Jurkat, Clone E6-1 (cell line): Measurements from ENCODE around the gene APOBEC2.

Source experiments
- DNase-seq: peaks from one replicate; pipeline ENCODE4 v3.0.0-alpha.2; 2011; ENCODE audit warnings: low read depth, low spot score
- H3K4me3 ChIP-seq: 2 replicates; pipeline ENCODE4 v1.5.1; 2011; ENCODE audit warnings: mild to moderate bottlenecking, low read length, control low read depth, moderate library complexity

The APOBEC2 gene

GRCh38 chr6:41075651-41076626, 22.9 kb downstream of the APOBEC2 start:
- no peak overlapping the region for H3K4me3 ChIP-seq
- no peak for DNase-seq

DNA sequence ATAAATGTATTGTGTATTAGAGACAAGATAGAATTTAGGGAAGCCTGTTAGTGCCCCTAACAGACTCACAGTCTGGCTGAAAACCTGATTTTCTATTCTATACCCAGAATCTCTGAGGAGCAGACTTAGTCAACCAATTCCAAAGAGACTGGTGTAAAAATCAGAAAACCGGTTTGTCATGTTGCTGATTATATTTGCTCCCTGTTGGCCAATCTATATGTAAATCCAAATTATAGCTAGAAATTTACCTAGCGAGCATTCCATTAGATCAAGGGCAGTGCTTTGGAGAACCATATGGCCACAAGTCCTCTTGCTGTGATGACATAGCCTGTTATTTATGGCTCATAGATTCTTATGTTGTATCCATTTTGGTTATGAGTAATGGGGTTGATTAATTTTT, 24.5 kb downstream of the APOBEC2 start:
- no peak for DNase-seq
- H3K4me3 ChIP-seq = no peak overlapping the region

DNA sequence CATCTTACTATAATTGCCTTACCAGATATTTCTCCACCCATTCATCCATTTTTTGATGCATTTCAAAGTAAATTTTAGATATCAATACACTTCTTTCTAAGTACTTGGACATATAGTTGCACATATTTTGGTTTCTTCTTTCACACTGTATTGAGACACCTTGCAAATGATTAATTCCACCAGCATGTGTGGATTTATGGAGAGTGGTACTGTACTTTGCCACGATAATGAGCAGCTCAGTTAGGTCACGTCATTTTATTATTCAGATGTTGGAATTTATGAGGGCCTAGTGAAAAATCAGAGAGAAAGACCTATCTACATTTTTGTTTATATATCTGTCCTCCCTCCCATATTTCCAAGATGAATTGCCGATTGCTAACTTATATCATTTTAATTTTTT, 25.1 kb downstream of the APOBEC2 start:
- H3K4me3 ChIP-seq = no peak overlapping the region
- no peak for DNase-seq

- H3K4me3 ChIP-seq = no peak overlapping the region
- no peak for DNase-seq
Observed at GRCh38 chr6:41079080-41079479, 26.1 kb downstream of the APOBEC2 start.

DNA sequence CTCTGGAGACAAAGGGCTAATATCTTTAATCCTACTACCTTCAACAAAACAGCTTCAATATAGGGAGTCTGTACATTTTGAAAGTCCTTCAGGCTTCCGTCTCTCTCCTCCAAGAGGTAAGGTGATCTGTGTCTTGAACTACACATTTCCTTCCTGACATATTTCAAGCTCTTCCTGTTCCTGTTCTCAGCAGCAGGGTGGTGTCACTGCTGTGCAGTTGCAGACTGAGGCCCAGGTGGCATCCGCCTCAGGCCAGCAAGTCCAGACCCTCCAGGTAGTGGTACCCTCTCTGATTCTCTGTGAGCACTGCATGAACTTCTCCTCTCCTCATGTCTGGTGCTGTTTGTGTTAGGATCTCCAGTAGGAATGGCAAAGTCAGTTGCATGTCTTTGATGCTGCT, 27.6 kb downstream of the APOBEC2 start:
- DNase-seq = no peak
- H3K4me3 ChIP-seq = no peak overlapping the region

DNA sequence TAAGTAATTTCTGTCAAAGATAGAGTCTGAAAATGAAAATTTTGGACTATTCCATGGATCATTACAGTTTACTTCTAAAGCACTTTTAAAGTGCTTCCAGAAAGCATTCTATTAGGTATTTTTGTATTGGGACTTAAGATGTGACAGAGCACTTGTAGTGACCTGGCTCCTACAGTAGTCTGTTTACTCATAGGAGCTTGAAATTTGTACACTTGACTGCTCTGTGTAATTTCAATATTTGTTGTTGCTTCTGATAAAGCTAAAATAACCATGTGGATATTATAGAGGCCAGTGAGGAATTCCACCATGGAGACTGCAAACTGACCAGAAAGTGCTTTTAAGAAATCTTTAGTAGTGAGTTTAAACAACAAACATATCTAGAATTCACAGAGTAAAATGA, 30.1 kb downstream of the APOBEC2 start:
- no peak for DNase-seq
- no peak overlapping the region for H3K4me3 ChIP-seq

DNA sequence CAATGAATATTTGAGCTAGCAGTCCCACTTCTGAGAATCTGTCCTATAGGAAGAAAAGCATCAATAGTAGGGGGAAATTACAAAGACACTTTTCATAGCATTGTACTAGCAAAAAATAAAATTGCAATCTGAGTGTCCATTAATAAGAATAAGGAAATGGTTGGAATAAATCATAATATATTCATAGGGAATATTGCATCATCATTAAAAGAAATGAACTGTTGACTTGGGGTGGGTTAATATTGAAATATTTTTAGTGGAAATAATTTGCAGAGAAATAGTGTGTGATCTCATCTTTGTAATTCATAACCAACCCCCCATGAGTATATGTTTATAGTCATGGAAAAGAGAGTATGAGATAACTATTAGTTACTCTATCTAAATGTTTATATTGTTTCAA, 32.2 kb downstream of the APOBEC2 start:
- no peak overlapping the region for H3K4me3 ChIP-seq
- DNase-seq = no peak

DNA sequence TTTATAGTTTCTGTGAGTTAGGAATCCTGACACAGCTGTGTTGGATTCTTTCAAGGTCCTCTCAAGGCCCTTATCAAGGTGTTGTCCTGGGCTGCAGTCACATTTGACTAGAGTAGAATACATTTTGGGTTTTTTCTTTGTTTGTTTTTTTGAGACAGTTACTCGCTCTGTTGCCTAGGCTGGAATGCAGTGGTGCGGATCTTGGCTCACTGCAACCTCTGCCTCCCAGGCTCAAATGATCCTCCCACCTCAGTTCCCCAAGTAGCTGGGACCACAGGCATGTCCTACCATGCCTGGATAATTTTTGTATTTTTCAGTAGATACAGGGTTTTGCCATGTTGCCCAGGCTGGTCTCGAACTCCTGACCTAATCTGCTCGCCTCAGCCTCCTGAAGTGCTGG, 35.4 kb downstream of the APOBEC2 start:
- DNase-seq = no peak
- H3K4me3 ChIP-seq = no peak overlapping the region

- no peak for DNase-seq
- H3K4me3 ChIP-seq = no peak overlapping the region
Observed at GRCh38 chr6:41090841-41091761, 38.1 kb downstream of the APOBEC2 start.

GRCh38 chr6:41092421-41093140, 39.6 kb downstream of the APOBEC2 start:
- DNase-seq = no peak
- no peak overlapping the region for H3K4me3 ChIP-seq

DNA sequence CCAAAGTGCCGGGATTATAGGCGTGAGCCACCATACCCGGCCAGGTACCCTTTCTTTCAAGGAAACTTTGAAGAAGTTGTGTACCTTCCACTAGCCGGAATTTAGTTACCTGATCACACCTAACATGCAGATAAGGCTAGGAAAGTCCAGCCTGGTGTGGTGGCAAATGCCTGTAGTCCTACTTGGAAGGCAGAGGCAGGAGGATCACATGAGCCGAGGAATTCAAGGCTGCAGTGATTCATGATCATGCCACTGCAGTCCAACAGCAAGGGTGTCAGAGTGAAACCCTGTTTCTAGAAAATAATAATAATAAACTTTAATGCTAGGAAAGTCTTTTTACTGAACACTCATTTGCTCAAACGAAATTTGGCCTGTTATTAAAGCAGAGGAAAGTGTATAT, 40.7 kb downstream of the APOBEC2 start:
- no peak overlapping the region for H3K4me3 ChIP-seq
- DNase-seq = no peak

DNA sequence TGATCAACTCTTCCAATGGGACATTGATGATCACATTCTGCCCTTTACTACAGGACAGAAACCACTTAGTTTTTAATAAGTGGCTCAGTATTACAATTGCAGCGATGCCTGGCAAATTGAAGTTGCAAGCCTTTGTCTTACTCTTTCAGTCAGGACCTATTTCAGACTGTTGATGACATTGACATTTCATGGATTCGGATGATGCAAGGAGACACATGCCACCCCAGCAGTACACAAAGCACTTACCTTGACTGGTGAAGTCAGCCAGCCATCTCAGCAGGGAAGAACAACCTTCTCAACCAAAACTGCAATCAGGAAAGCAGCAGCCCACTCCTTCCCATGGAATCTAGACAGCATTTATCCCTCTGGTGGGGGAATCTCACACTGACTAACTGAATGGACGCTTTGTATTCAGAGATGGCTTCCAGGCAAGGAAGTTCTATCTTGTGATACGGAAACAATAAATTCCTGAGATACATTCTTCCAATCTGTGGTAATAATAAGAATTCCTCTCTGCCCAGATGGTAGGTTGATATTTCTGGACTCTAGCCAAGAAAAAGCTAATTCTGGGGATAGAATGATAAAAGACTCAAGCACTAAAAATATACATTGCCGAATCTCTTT, 44.6 kb downstream of the APOBEC2 start:
- H3K4me3 ChIP-seq = no peak overlapping the region
- DNase-seq = no peak

GRCh38 chr6:41098366-41098765, 45.4 kb downstream of the APOBEC2 start:
- no peak for DNase-seq
- no peak overlapping the region for H3K4me3 ChIP-seq

DNA sequence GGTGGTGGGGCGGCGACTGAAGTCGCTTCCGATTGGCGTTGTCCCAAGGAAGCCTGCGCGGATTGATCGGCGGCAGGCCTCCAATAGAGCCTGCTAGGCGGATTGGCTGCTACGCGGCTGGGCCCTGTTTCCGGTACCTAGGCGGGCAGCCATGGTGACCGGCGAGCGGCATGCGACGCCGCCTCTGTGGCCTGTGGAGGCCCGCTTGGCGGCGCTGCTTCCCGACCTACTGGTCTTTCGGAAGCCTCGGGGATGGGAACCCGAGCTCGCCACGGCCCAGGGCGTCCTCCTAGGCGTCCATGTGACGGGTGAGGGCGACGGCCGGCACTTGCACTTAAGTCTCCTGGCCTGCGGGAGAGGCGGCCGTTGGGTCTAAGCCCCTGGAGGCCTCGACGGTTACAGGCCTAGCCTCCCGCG, 47.9 kb downstream of the APOBEC2 start:
- no peak overlapping the region for H3K4me3 ChIP-seq
- DNase-seq = no peak

DNA sequence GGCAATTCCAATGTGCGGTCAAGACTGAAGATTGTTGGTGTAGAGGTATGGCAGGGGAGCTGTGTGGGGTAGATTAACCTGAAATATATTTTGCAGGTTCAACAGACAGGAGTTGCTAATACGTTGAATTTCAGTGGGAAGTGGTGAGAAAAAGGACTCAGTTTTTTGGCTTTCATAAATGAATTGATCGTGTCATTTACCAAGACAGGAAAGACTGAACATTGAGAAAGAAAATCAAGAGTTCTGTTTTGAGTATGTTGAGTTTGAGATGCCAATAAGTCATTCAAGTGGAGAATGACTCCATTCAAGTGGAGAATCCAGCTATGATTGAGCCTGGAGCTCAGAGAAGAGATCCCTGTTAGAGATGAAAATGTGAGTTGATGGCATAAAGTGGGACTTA, 50.8 kb downstream of the APOBEC2 start:
- no peak for DNase-seq
- H3K4me3 ChIP-seq = no peak overlapping the region

DNA sequence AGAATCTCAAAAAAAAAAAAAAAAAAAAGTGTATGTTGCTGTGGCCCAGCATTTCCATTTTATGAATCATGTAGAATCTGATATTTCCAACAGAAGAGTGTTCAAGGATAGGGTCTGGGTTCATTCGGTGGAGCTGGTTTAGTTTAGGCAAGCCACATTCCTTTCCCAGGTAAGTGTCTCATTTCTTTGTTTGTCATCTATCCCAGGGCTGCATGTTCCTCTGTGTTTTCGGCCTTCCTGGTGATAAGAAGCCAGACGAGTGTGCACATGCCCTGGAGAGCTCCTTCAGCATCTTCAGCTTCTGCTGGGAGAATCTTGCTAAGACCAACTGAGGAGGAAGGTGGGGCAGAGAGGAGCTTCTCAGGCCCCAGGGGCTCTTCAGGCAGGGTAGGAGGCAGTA, 58.0 kb downstream of the APOBEC2 start:
- DNase-seq = no peak
- H3K4me3 ChIP-seq = no peak overlapping the region
